Adrenal gland (tissue), 5 donors: ENCODE data around the gene ICAM4.

Experiments used
- CTCF ChIP-seq, 6 experiments: fragments of 450-650 bp in 4 of 6; fragments of 200-600 bp in 2 of 6; sonication (generic) in 1 of 6; IDR thresholded peaks; 1 replicate in 5 of 6; 2 replicates in 1 of 6; pipeline versions ENCODE4 v1.5.1 to v1.8.0; 2016 to 2021; ENCODE audit warnings: antibody characterized with exemption in 6 of 6, mild to moderate bottlenecking in 2 of 6, moderate library complexity in 1 of 6
- POLR2A ChIP-seq, 2 donors: fragments of 450-650 bp; IDR thresholded peaks; one replicate each; pipeline ENCODE4 v1.6.1; 2017; ENCODE audit warnings: antibody characterized with exemption in 2 of 2, mild to moderate bottlenecking in 2 of 2, moderate library complexity in 1 of 2
- donor health status: DM: no; HTN: no; CAD: no.

DNA sequence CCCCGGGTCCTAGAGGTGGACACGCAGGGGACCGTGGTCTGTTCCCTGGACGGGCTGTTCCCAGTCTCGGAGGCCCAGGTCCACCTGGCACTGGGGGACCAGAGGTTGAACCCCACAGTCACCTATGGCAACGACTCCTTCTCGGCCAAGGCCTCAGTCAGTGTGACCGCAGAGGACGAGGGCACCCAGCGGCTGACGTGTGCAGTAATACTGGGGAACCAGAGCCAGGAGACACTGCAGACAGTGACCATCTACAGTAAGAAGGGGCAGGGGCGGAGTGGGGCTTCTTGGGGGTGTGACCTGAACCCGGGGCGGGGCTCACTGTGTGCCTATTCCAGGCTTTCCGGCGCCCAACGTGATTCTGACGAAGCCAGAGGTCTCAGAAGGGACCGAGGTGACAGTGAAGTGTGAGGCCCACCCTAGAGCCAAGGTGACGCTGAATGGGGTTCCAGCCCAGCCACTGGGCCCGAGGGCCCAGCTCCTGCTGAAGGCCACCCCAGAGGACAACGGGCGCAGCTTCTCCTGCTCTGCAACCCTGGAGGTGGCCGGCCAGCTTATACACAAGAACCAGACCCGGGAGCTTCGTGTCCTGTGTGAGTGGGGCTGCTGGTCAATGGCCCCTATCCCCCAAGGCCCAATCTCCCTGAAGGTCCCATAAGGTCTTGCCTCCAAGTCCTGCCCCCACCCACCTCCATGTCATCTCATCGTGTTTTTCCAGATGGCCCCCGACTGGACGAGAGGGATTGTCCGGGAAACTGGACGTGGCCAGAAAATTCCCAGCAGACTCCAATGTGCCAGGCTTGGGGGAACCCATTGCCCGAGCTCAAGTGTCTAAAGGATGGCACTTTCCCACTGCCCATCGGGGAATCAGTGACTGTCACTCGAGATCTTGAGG is 2.4 kb upstream of the ICAM4 start:
- no peak for TF ChIP-seq POLR2A (IDR thresholded peaks at IDR 0.05)
- TF ChIP-seq CTCF (IDR thresholded peaks at IDR 0.05): no peak
